ENCODE measurements around the gene APC.
"Not testable (repeated sequence)": the region's sequence is repeated elsewhere in the genome, so short reads cannot be mapped to it uniquely, and the experiment has no call there.

Gene APC

DNA sequence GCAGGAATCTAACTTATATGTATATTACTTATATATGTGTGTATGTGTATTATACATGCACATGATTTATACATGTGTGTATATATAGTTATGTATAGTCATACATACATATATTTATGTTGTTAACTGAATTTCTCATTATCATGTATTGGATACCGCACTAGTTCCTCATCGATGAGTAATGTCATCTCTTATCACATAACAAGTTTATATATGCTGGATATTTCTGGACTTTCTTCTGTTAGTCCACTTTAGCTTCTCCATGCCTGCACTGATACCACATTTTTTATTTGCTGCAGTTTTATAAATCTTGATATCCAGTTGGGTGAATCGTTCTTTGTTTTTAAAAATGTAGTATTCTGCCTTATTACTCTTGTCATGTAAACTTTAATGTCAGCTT is 50.2 kb downstream of the APC start:
- DNase-seq = no peak

- DNase-seq = no peak
These were observed 55.5 kb downstream of the APC start for GRCh38 chr5:112793201-112793600.

DNA sequence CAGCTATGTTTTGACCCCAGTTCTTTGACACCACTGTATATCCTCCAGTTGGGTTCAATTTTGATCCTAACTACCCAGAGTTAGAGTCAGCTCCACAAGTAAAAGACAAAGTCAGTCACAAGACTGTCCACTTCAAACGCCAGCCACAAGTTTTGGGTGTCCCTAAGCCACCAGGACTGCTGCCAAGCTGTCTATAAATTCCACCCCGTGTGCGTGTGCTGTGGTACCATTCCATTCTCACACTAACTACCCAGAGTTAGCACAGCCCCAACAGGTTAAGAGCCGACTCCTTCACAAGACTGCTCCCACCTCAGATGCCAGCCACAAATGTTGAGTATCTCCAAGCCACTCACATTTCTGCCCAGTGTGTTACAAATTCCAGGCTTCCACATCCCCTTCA is 56.7 kb downstream of the APC start:
- DNase-seq = no peak

DNA sequence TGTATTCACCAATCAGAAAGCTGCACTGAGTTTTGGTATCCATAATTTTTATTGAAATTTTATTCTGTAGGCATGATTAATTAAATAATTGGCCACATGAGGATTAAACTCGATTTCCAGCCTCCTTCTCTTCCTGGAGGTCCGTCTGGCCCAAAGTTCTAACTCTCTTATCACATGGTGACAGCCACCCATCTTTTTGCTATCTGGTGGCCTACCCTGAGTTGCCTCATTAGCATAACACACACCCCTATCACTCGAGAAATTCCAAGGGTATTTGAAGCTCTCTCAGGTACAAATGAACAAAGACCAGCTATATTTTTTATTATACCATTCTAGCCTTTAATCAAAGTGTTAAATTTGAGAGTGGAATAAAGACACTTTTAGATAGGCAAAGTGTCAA is 57.7 kb downstream of the APC start:
- no peak for DNase-seq

DNA sequence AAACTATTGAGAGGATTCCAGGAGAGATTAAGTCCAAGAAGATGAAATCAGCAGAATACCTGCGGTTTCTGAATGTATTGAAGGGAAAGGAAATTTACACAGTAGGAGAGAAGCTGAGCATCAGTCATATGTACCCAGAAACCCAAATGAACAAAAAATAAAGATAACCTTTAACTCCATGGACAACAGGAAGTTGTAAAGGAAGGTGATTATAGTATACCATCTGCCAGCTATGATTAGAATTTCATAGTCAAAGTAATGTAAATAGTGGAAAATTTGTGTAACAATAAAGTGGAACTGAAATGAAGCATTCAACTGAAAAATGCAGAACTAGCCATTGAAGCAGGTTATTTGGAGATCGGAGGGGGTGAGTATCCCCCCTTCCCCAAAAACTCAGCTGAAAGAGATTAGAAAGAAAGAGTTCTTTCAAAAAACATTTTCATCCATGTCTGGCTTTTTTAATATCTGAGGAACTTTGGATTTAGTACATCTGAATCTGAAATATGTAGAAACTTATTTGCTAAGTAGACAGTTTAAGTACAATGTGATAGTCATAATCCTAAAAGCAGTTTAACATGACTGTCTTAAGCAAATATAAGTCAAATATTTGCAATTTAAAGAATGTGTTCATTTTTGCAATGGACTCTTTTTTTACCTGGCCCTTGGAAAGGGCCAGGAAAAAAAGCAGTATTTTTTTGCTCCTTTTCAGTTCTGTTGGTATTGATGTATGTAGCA is 58.4 kb downstream of the APC start:
- no peak for DNase-seq

GRCh38 chr5:112799661-112800060 is 62.0 kb downstream of the APC start:
- no peak for DNase-seq

- no peak for DNase-seq
These were observed 63.2 kb downstream of the APC start for GRCh38 chr5:112800891-112801290.

DNA sequence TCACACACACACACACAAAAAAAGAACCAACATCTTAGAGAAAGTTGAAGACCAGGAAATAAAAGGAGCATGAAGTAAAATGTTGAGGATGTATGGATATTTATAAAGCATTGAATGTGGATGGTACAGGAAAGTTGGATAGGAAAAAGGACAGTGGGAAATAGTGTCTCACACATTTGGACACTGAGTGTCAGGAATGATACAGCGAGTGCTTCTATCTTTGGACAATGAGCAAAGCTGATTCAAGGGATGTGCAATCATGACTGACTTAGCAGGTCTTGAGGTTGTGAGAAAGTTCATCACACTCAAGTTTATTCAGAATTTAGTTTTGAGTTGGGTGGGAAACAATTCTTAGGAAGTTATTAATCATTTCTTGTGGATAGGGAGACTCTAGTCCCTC is 73.3 kb downstream of the APC start:
- DNase-seq = no peak

GRCh38 chr5:112812549-112812948 is 74.9 kb downstream of the APC start:
- no peak for DNase-seq

DNA sequence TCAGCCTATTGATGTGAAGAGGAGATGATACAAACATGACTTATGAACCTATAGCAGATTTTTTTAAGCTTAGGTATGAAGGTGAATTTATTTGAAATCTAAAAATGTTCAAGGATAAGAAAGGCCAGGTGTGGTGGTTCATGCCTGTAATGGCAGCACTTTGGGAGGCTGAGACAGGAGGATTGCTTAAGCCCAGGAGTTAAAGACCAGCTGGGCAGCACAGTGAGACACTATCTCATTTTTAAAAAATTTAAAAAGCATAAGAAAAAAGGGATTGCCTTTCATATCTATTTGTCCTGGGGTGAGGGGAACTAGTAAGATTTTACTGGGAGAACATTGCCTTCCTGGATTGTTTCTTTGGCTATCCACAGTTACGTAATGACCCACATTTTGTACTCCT is 82.6 kb downstream of the APC start:
- no peak for DNase-seq

GRCh38 chr5:112822456-112822855 is 84.8 kb downstream of the APC start:
- DNase-seq = no peak

DNA sequence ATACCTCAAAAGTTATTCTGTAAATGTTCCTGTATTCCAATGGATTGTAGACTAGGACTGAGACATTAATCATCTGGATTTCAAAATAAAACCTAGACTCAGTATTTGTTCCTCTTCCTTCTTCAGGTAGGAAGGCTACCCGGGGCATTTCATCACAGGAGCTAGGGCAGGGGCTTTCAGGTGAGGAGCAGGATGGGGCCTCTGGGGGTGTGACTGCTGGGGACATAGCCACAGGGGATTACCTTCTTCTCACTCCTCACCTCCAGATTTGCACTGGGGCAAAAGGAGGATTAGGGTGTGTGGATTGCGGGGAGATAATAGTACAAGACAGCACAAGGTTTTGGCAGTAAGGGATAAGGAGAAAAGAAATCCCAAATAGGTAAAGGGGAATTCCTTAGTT is 85.5 kb downstream of the APC start:
- no peak for DNase-seq

DNA sequence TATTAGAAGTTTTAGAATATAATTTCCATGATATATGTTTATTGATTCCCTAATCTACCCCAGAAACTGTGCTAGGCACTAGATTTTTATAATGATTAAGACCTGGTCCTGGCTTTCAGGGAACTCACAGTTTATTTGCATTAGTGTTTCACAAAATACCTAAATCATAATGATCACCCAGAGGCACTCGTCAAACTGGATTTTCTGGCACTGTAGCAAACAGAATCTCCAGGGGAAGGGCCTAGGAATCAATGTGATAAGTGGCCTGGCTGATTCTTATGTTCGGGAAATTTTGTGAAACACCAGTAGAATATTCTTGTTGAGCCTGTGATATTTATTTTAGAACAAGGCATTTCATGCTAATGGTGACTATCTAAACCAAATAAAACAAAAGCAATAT is 86.0 kb downstream of the APC start:
- no peak for DNase-seq

- DNase-seq = no peak
These were observed 86.5 kb downstream of the APC start for GRCh38 chr5:112824197-112824596.

DNA sequence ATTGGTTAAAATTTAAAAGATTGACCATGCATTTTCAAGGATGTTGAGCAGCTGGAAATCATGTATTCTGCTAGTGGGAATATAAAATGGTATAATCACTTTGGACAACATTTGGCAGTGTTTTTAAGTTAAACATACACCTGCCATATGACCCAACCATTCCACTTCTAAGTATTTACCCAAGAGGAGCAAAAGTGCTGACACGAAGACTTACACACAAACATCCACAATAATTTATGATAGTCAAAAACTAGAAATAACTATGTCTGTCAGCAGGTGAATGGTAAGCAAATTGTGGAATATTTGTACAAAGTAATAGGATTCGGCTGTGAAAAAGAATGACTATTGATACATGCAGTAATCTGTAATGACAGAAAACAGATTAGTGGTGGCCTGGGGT is 92.7 kb downstream of the APC start:
- no peak for DNase-seq

DNA sequence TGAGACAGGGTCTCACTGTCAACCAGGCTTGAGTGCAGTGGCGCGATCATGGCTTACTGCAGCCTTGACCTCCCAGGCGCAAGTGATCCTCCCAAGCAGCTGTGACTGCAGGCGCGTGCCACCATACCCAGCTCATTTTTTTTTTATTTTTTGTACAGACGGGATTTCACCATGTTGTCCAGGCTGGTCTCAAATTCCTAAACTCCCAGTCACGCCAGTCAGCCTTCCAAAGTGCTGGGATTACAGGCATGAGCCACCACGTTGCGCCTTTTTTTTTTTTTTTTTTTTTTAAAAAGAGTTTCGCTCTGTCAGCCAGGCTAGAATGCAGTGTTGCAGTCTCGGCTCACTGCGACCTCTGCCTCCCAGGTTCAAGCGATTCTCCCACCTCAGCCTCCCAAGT is 96.3 kb downstream of the APC start:
- DNase-seq = no peak

- DNase-seq = no peak
These were observed 106.8 kb downstream of the APC start for GRCh38 chr5:112844489-112844888.

DNA sequence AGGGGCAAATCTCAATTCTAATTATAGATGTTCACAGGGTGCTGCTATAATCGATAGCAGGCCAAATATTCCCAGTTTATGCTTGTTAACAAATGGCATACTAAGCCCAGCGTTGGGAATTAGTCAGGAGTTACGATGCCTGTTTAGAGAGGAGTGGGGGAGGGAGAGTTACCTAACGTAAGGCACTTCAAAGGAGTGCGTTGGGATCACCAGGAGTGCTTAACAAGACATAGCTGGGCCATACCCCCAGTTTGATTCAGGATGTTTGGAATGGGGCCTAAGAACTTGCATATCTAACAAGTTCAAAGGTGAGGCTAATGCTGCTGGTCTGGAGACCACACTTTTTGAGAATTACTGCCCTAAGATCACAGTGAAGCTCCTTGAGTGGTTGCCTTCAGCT is 108.9 kb downstream of the APC start:
- no peak for DNase-seq

GRCh38 chr5:112847306-112847705 is 109.6 kb downstream of the APC start:
- DNase-seq = no peak

- DNase-seq = no peak
These were observed 110.6 kb downstream of the APC start for GRCh38 chr5:112848116-112848811.

GRCh38 chr5:112849912-112850311 is 112.2 kb downstream of the APC start:
- DNase-seq = no peak

DNA sequence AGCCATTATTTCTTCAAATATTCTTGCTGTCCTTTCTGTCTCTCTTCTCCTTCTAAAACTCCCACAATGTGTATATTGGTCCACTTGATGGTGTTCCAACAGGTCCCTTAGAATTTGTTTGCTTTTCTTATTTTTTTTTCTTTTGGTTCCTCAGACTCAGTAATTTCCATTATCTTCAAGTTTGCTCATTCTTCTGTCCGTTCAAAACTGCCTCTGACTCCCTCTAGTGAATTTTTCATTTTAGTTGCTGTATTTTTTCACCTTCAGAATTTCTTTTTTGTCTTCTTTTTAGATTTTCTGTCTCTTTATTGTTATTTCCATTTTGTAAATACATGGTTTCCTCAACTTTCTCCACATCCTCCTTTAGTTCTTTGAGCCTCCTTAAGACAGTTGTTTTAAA is 117.0 kb downstream of the APC start:
- DNase-seq = no peak

GRCh38 chr5:112857866-112858265 is 120.2 kb downstream of the APC start:
- DNase-seq = no peak

DNA sequence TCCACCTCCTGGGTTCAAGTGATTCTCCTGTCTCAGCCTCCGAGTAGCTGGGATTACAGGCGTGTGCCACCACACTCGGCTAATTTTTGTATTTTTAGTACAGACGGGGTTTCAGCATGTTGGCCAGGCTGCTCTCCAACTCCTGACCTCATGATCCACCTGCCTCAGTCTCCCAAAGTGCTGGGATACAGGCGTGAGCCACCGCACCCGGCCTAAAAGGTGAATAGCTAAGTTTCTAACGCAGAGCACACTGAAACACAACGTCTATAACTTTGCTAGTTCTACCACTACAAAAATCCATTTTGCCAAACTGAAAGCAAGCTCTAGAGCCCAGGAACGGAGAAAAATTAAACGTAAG is 122.9 kb downstream of the APC start:
- DNase-seq = not testable (repeated sequence)

Measured in activated CD4-positive, CD25-positive, alpha-beta regulatory T cell treated with anti-CD3 and anti-CD28 coated beads, Interleukin-2, amount 50 U/mL, for 72 hours (primary cell).